GM19238 (cell line): Measurements from ENCODE around the gene CD52.
A peak's percentile ranks its signal among the peaks of the same experiment; 100 is the strongest.
"Not testable (repeated sequence)": the region's sequence is repeated elsewhere in the genome, so short reads cannot be mapped to it uniquely, and the experiment has no call there.

Experiments used
- DNase-seq: peaks from one replicate; pipeline ENCODE4 v3.0.0; 2011; ENCODE audit warnings: low spot score; ENCODE audit not compliant: insufficient read length

CD52 gene

GRCh38 chr1:26297791-26298124 lies 20.0 kb upstream of the CD52 start:
- no peak for DNase-seq

- DNase-seq, result no peak
These were observed 17.0 kb upstream of the CD52 start for GRCh38 chr1:26300578-26301275.

GRCh38 chr1:26302733-26303405 lies 14.9 kb upstream of the CD52 start:
- no peak for DNase-seq

- no peak for DNase-seq
These were observed 12.0 kb upstream of the CD52 start for GRCh38 chr1:26305667-26306289.

GRCh38 chr1:26306290-26307229 lies 11.2 kb upstream of the CD52 start, which contains the start of gene UBXN11:
TSS of gene UBXN11 (minus strand) at chr1:26306636. CDS start at chr1:26302883, 3,753 bp downstream.
- DNase-seq, result peak; percentile 99

GRCh38 chr1:26307363-26307781 lies 10.4 kb upstream of the CD52 start:
- DNase-seq, result no peak

- DNase-seq, result not testable (repeated sequence)
These were observed 9.5 kb upstream of the CD52 start for GRCh38 chr1:26307966-26308899.

GRCh38 chr1:26314501-26314900 lies 3.3 kb upstream of the CD52 start:
- DNase-seq, result no peak

- no peak for DNase-seq
These were observed 1.6 kb upstream of the CD52 start for GRCh38 chr1:26315874-26316850.

- DNase-seq, result no peak
These were observed 612 bp upstream of the CD52 start for GRCh38 chr1:26317146-26317545.

- no peak for DNase-seq
These were observed 743 bp downstream of the CD52 start for GRCh38 chr1:26318338-26319064.

GRCh38 chr1:26320896-26321295 lies 3.1 kb downstream of the CD52 start:
- no peak for DNase-seq

- peak; percentile 80 for DNase-seq
These were observed 3.7 kb downstream of the CD52 start for GRCh38 chr1:26321315-26322041.

- DNase-seq, result no peak
These were observed 4.2 kb downstream of the CD52 start for GRCh38 chr1:26322042-26322331.

- no peak for DNase-seq
These were observed 5.6 kb downstream of the CD52 start for GRCh38 chr1:26323382-26323781.

- DNase-seq, result no peak
These were observed 6.8 kb downstream of the CD52 start for GRCh38 chr1:26324550-26324949.

- no peak for DNase-seq
These were observed 10.2 kb downstream of the CD52 start for GRCh38 chr1:26327956-26328362.

GRCh38 chr1:26328597-26328996 lies 10.8 kb downstream of the CD52 start:
- DNase-seq, result no peak
